Neural cell (in vitro differentiated cells): Measurements from ENCODE around the gene KIF18B. TPM values are rescaled to one million over a fixed set of nuclear protein-coding genes. Genes with fewer than 3 reads are reported as not detected.

Experiments used
- H2AFZ ChIP-seq: fragments of 200-600, 300-800 bp; sonication (generic), shearing (Covaris generic); 2 replicates; pipeline ENCODE4 v1.6.0; 2014; ENCODE audit warnings: low read depth, mild to moderate bottlenecking, antibody characterized with exemption, low read length, moderate library complexity
- H3F3A ChIP-seq: fragments of 200-600 bp; shearing (Covaris generic); 2 replicates; pipeline ENCODE4 v1.6.1; 2016; ENCODE audit warnings: mild to moderate bottlenecking, moderate library complexity, mixed read lengths, antibody characterized with exemption, low read length; ENCODE audit not compliant: insufficient read depth, poor library complexity, severe bottlenecking
- H3K27ac ChIP-seq: fragments of 200-600, 300-800 bp; sonication (generic), shearing (Covaris generic); 2 replicates; pipeline ENCODE4 v1.5.1; 2014; ENCODE audit warnings: mild to moderate bottlenecking, low read length, moderate library complexity
- H3K27me3 ChIP-seq: fragments of 300-800, 200-600 bp; sonication (generic), shearing (Covaris generic); 2 replicates; pipeline ENCODE4 v1.6.0; 2014; ENCODE audit warnings: mild to moderate bottlenecking, low read depth, low read length, moderate library complexity; ENCODE audit not compliant: insufficient read depth
- H3K36me3 ChIP-seq: fragments of 300-800, 200-600 bp; sonication (generic), shearing (Covaris generic); 2 replicates; pipeline ENCODE4 v1.5.1; 2014; ENCODE audit warnings: mild to moderate bottlenecking, antibody characterized with exemption, low read length, moderate library complexity; ENCODE audit not compliant: insufficient read depth
- H3K4me2 ChIP-seq: fragments of 300-800, 200-600 bp; sonication (generic), shearing (Covaris generic); 2 replicates; pipeline ENCODE4 v1.6.0; 2014; ENCODE audit warnings: mild to moderate bottlenecking, low read length
- H3K4me3 ChIP-seq: fragments of 300-800, 200-600 bp; sonication (generic), shearing (Covaris generic); 2 replicates; pipeline ENCODE4 v1.5.1; 2014; ENCODE audit warnings: mild to moderate bottlenecking, low read length, moderate library complexity
- H3K79me2 ChIP-seq: fragments of 200-600 bp; shearing (Covaris generic); replicated peaks from 2 replicates; pipeline ENCODE4 v1.6.0; 2014; ENCODE audit warnings: mild to moderate bottlenecking, low read length, moderate library complexity; ENCODE audit not compliant: insufficient read depth
- H3K9ac ChIP-seq: fragments of 300-800, 200-600 bp; sonication (generic), shearing (Covaris generic); 2 replicates; pipeline ENCODE4 v1.6.1; 2016; ENCODE audit warnings: mild to moderate bottlenecking, low read length, mixed read lengths
- H3K9me2 ChIP-seq: fragments of 200-600 bp; shearing (Covaris generic); 2 replicates; pipeline ENCODE4 v1.6.1; 2016; ENCODE audit warnings: mild to moderate bottlenecking, low read length, mixed read lengths; ENCODE audit not compliant: insufficient read depth
- H3K9me3 ChIP-seq: fragments of 200-600, 300-800 bp; sonication (generic), shearing (Covaris generic); 2 replicates; pipeline ENCODE4 v1.6.1; 2016; ENCODE audit warnings: mild to moderate bottlenecking, mixed run types, low read length, moderate library complexity, mixed read lengths
- H4K20me1 ChIP-seq: fragments of 200-600 bp; shearing (Covaris generic); 2 replicates; pipeline ENCODE4 v1.6.1; 2016; ENCODE audit warnings: mild to moderate bottlenecking, mixed run types; ENCODE audit not compliant: insufficient read depth
- EP300 ChIP-seq: fragments of 450-650 bp; conservative IDR thresholded peaks from 2 replicates; pipeline ENCODE4 v1.6.1; 2014; ENCODE audit warnings: antibody characterized with exemption, mild to moderate bottlenecking, moderate library complexity; ENCODE audit not compliant: poor library complexity, severe bottlenecking
- EZH2 ChIP-seq: fragments of 200-600, 300-800 bp; shearing (Covaris generic), sonication (generic); IDR thresholded peaks from 2 replicates; pipeline ENCODE4 v1.6.1; 2014; ENCODE audit warnings: antibody characterized with exemption, low read length, borderline replicate concordance, mild to moderate bottlenecking; ENCODE audit not compliant: insufficient read depth, poor library complexity, severe bottlenecking
- POLR2AphosphoS5 ChIP-seq: IDR thresholded peaks from 2 replicates; pipeline ENCODE4 v1.6.1; 2012
- RAD21 ChIP-seq: fragments of 450-650 bp; conservative IDR thresholded peaks from 2 replicates; pipeline ENCODE4 v1.6.1; 2014; ENCODE audit warnings: antibody characterized with exemption, mild to moderate bottlenecking, moderate library complexity
- SMC3 ChIP-seq: fragments of 450-650 bp; conservative IDR thresholded peaks from 2 replicates; pipeline ENCODE4 v1.6.1; 2014; ENCODE audit warnings: antibody characterized with exemption, mild to moderate bottlenecking, moderate library complexity; ENCODE audit not compliant: poor library complexity
- TAF1 ChIP-seq: IDR thresholded peaks from 2 replicates; pipeline ENCODE4 v1.6.1; 2012; ENCODE audit warnings: low read depth
- polyA plus RNA-seq: library from polyadenylated mRNA; depleted of rRNA; stranded (reverse); fragments of >200 nt; gene quantifications from 2 replicates; pipeline ENCODE4 v1.2.3, GENCODE V29; 2014
- TF ChIP-seq, protein P1 (sequence below): IDR thresholded peaks from 2 replicates; pipeline ENCODE4 v1.6.1; 2012; ENCODE audit warnings: borderline replicate concordance
- TF ChIP-seq, protein P2 (sequence below): fragments of 450-650 bp; IDR thresholded peaks from 2 replicates; pipeline ENCODE4 v1.5.1; 2014; ENCODE audit warnings: antibody characterized with exemption, mild to moderate bottlenecking, moderate library complexity; ENCODE audit not compliant: poor library complexity, severe bottlenecking

Gene KIF18B
- polyA plus RNA-seq, 1 donor from 2014 or later = 0.10 TPM

DNA sequence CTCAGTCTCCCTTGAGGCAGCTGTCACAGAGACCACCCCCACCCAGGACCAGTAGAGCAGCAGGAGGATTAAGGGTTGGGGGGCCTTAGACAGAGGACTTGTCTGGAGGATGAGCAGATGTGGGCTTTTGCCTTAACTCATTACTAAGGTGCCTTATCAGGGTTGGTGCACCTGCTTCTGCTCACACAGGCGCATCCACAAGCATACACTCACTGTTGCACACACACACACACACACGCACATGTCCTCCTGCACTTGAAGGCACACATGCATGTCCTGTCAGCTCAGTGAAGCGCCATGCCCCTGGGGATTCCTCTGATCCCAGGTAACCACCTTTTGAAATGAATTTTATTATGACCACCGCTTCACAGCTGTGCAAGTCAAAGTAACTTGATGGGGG lies 33.4 kb downstream of the KIF18B start:
- H3K9me2 ChIP-seq = no peaks in the 10 kb centered on the region
- no peak overlapping the region for H3K4me3 ChIP-seq
- TF ChIP-seq POLR2AphosphoS5 (no peak), EZH2 (no peak), RAD21 (no peak), EP300 (no peak)
- TF ChIP-seq, protein P1, sequence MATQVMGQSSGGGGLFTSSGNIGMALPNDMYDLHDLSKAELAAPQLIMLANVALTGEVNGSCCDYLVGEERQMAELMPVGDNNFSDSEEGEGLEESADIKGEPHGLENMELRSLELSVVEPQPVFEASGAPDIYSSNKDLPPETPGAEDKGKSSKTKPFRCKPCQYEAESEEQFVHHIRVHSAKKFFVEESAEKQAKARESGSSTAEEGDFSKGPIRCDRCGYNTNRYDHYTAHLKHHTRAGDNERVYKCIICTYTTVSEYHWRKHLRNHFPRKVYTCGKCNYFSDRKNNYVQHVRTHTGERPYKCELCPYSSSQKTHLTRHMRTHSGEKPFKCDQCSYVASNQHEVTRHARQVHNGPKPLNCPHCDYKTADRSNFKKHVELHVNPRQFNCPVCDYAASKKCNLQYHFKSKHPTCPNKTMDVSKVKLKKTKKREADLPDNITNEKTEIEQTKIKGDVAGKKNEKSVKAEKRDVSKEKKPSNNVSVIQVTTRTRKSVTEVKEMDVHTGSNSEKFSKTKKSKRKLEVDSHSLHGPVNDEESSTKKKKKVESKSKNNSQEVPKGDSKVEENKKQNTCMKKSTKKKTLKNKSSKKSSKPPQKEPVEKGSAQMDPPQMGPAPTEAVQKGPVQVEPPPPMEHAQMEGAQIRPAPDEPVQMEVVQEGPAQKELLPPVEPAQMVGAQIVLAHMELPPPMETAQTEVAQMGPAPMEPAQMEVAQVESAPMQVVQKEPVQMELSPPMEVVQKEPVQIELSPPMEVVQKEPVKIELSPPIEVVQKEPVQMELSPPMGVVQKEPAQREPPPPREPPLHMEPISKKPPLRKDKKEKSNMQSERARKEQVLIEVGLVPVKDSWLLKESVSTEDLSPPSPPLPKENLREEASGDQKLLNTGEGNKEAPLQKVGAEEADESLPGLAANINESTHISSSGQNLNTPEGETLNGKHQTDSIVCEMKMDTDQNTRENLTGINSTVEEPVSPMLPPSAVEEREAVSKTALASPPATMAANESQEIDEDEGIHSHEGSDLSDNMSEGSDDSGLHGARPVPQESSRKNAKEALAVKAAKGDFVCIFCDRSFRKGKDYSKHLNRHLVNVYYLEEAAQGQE = no peak
- H3F3A ChIP-seq = no peaks in the 10 kb centered on the region
- H3K9ac ChIP-seq = no peak overlapping the region
- H3K79me2 ChIP-seq = no peaks in the 10 kb centered on the region
- no peaks in the 10 kb centered on the region for H3K36me3 ChIP-seq
- H4K20me1 ChIP-seq = no peaks in the 10 kb centered on the region
- no peak overlapping the region for H3K4me2 ChIP-seq
- peaks cover 24% of the 10 kb centered on the region for H3K27me3 ChIP-seq
- no peak overlapping the region for H3K27ac ChIP-seq
- H2AFZ ChIP-seq = no peak overlapping the region
- no peaks in the 10 kb centered on the region for H3K9me3 ChIP-seq

DNA sequence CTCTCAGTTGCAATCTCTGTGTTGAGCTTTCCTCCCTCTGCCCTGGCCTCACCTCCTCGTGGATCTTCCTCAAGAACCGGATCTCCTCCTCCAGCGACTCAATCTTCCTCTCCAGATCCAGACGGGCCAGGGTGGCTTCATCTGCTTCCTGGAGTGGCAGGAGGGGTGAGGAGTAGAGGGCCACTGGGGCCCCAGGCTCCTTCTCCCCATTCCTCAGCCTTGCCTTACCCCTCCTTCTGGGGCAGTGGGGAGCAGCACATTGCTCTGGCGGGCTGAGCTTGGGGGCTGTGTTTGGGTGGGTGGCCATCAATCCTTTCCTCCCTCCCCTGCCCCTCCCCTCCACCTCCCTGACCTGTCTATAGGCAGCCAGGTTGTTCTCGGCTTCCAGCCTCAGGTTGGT lies 33.9 kb downstream of the KIF18B start:
- H3F3A ChIP-seq = no peaks in the 10 kb centered on the region

More for the DNA sequence above, 33.9 kb downstream of the KIF18B start:
- peaks cover 24% of the 10 kb centered on the region for H3K27me3 ChIP-seq
- no peak overlapping the region for H3K4me2 ChIP-seq
- TF ChIP-seq EZH2 (no peak), SMC3 (no peak), EP300 (no peak), POLR2AphosphoS5 (no peak), TAF1 (no peak)
- TF ChIP-seq, protein P1 = no peak
- TF ChIP-seq, protein P2, sequence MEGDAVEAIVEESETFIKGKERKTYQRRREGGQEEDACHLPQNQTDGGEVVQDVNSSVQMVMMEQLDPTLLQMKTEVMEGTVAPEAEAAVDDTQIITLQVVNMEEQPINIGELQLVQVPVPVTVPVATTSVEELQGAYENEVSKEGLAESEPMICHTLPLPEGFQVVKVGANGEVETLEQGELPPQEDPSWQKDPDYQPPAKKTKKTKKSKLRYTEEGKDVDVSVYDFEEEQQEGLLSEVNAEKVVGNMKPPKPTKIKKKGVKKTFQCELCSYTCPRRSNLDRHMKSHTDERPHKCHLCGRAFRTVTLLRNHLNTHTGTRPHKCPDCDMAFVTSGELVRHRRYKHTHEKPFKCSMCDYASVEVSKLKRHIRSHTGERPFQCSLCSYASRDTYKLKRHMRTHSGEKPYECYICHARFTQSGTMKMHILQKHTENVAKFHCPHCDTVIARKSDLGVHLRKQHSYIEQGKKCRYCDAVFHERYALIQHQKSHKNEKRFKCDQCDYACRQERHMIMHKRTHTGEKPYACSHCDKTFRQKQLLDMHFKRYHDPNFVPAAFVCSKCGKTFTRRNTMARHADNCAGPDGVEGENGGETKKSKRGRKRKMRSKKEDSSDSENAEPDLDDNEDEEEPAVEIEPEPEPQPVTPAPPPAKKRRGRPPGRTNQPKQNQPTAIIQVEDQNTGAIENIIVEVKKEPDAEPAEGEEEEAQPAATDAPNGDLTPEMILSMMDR = no peak
- H3K79me2 ChIP-seq = no peaks in the 10 kb centered on the region
- H3K36me3 ChIP-seq = no peaks in the 10 kb centered on the region
- no peak overlapping the region for H2AFZ ChIP-seq
- H3K9me2 ChIP-seq = no peaks in the 10 kb centered on the region
- no peaks in the 10 kb centered on the region for H3K9me3 ChIP-seq
- H4K20me1 ChIP-seq = no peaks in the 10 kb centered on the region
- no peak overlapping the region for H3K9ac ChIP-seq
- no peak overlapping the region for H3K27ac ChIP-seq
- no peak overlapping the region for H3K4me3 ChIP-seq
